ENCODE measurements around the gene IFT57.

The IFT57 gene

DNA sequence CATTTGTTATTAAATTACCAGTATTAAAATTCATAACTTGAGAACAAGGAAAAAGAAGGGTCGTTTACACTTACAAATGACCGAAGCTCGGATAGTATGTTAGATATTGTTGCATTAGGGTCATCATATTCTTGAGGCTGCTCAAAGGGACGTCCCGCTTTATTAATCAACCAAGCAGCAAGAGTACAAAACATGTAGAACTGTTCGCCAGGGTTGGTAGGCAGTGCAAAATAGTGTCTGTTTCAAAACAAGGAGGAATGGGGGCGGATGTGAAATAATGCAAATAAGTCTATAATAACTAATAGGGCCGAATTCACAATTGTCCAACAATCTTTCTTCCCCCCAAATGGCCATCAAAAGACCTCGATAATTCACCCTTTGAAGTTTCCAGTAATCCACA lies 2.9 kb downstream of the IFT57 start:
- DNase-seq (ENCODE audit: low read depth), result no peak
- no peak overlapping the region for H3K4me3 ChIP-seq (ENCODE audit: low read length)
- TF ChIP-seq CTCF (conservative IDR thresholded peaks at IDR 0.05; ENCODE audit: low read depth, low read length), result no peak

GRCh38 chr3:108218811-108219210 lies 3.4 kb downstream of the IFT57 start:
- no peak for TF ChIP-seq CTCF (conservative IDR thresholded peaks at IDR 0.05; ENCODE audit: low read depth, low read length)
- no peak overlapping the region for H3K4me3 ChIP-seq (ENCODE audit: low read length)
- DNase-seq (ENCODE audit: low read depth), result no peak

- no peak overlapping the region for H3K4me3 ChIP-seq (ENCODE audit: low read length)
- no peak for TF ChIP-seq CTCF (conservative IDR thresholded peaks at IDR 0.05; ENCODE audit: low read depth, low read length)
- DNase-seq (ENCODE audit: low read depth), result no peak
Observed at GRCh38 chr3:108215871-108216270, 6.4 kb downstream of the IFT57 start.

- no peak for TF ChIP-seq CTCF (conservative IDR thresholded peaks at IDR 0.05; ENCODE audit: low read depth, low read length)
- no peak overlapping the region for H3K4me3 ChIP-seq (ENCODE audit: low read length)
- no peak for DNase-seq (ENCODE audit: low read depth)
Observed at GRCh38 chr3:108209579-108209978, 12.6 kb downstream of the IFT57 start.

DNA sequence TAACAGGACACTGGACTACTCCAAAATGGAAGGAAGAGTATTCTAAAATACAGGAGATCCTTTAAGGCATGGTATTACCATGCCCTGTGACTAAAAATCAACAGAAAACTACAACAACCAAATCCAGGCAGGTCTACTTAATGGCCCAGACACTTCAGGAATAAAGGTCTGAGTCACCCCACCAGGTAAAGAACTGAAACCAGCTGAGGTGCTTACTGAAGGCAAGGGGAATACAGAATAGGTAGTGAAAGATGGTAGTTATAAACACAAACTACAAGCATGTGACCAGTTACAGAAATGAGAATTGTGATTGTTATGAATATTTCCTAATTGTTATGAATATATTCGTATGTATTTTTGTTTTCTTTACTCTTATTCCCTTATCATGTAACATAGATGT lies 13.4 kb downstream of the IFT57 start:
- no peak for TF ChIP-seq CTCF (conservative IDR thresholded peaks at IDR 0.05; ENCODE audit: low read depth, low read length)
- no peak for DNase-seq (ENCODE audit: low read depth)
- H3K4me3 ChIP-seq (ENCODE audit: low read length), result no peak overlapping the region

DNA sequence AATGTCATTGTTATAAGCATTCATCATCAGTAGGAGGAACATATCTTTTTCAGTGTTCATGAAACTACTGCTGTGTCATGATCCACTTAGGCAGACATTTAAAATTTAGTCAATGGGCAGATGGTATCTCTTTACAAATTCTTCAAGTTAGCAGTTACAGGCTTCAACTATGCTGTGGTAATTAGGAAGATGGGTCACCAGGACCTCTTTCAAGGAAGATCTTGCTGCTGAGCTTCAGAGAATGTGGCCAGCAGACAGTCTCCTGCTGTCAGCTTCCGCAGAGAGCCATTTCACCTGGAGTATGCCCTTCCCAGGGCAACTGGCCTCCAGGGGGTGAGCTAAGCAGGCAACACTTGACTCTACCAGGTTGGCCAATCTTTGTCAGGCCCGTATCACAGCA lies 19.4 kb downstream of the IFT57 start:
- DNase-seq (ENCODE audit: low read depth), result no peak
- TF ChIP-seq CTCF (conservative IDR thresholded peaks at IDR 0.05; ENCODE audit: low read depth, low read length), result no peak

DNA sequence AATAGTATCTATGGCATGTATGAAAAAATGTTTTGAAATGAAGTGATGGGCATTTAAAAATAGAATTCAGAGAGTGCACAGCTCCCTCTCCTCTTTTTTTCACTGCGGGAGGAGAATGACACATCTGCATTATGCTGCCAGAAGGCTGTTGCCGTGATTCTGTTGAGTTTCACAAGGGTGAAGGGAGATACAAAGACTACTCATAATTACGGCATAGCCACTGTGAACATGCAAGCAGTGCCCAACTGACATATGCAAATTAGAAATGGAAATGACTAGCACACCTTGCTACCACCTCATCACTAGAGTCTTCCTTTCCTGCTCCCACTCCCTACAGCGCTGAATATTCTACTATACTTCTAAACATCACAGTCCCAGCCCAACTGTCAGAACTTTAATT lies 20.1 kb downstream of the IFT57 start:
- TF ChIP-seq CTCF (conservative IDR thresholded peaks at IDR 0.05; ENCODE audit: low read depth, low read length), result no peak
- H3K4me3 ChIP-seq (ENCODE audit: low read length), result no peak overlapping the region
- no peak for DNase-seq (ENCODE audit: low read depth)

More for the DNA sequence above, 19.4 kb downstream of the IFT57 start:
- no peak overlapping the region for H3K4me3 ChIP-seq (ENCODE audit: low read length)
